NCI-H1930 (cell line): ENCODE results near the gene HSD17B8.

ENCODE experiments used
- DNase-seq, 2 experiments: peaks; one replicate each; lab custom pipeline; 2025; lab: John Stamatoyannopoulos, UW

Gene HSD17B8

GRCh38 chr6:33171016-33171879 is 33.2 kb upstream of the HSD17B8 start:
- DNase-seq = no peak

GRCh38 chr6:33171880-33172687 is 32.4 kb upstream of the HSD17B8 start:
- no peak for DNase-seq

GRCh38 chr6:33172688-33173534 is 31.5 kb upstream of the HSD17B8 start:
- no peak for DNase-seq

GRCh38 chr6:33173535-33174180 is 30.8 kb upstream of the HSD17B8 start:
- DNase-seq = no peak

GRCh38 chr6:33174784-33175183 is 29.7 kb upstream of the HSD17B8 start:
- no peak for DNase-seq

- DNase-seq = no peak
Observed at GRCh38 chr6:33175436-33176069, 28.9 kb upstream of the HSD17B8 start.

- DNase-seq = no peak
Observed at GRCh38 chr6:33176906-33177305, 27.5 kb upstream of the HSD17B8 start.

- no peak for DNase-seq
Observed at GRCh38 chr6:33177552-33178446, 26.7 kb upstream of the HSD17B8 start.

- no peak for DNase-seq
Observed at GRCh38 chr6:33178755-33179475, 25.5 kb upstream of the HSD17B8 start.

GRCh38 chr6:33181141-33181540 is 23.3 kb upstream of the HSD17B8 start:
- DNase-seq = no peak

- no peak for DNase-seq
Observed at GRCh38 chr6:33183071-33183683, 21.3 kb upstream of the HSD17B8 start.

- DNase-seq = no peak
Observed at GRCh38 chr6:33185190-33185589, 19.3 kb upstream of the HSD17B8 start.

GRCh38 chr6:33185654-33186187 is 18.7 kb upstream of the HSD17B8 start:
- no peak for DNase-seq

- no peak for DNase-seq
Observed at GRCh38 chr6:33187809-33188208, 16.6 kb upstream of the HSD17B8 start.

- DNase-seq = no peak
Observed at GRCh38 chr6:33189164-33189563, 15.3 kb upstream of the HSD17B8 start.

GRCh38 chr6:33189625-33190448 is 14.6 kb upstream of the HSD17B8 start:
- no peak for DNase-seq

- DNase-seq = no peak
Observed at GRCh38 chr6:33190504-33191107, 13.8 kb upstream of the HSD17B8 start.
